GM23338 (cell line): ENCODE results near the gene SORCS2. TPM values are rescaled to one million over a fixed set of nuclear protein-coding genes. Genes with fewer than 3 reads are reported as not detected.

Experiments used
- ATAC-seq: fragments of 200-7000 bp; cut with Tn5 transposase; 3 replicates; pipeline ENCODE4 v1.9.1; 2020
- DNase-seq: peaks from one replicate; pipeline ENCODE4 v3.0.0-alpha.2; 2015; ENCODE audit warnings: low spot score
- H2AFZ ChIP-seq: fragments of 200-600 bp; sonication (generic); 2 replicates; pipeline ENCODE4 v1.8.0; 2016; ENCODE audit warnings: antibody characterized with exemption, mild to moderate bottlenecking, moderate library complexity
- H3F3A ChIP-seq: fragments of 200-600 bp; sonication (generic); replicated peaks from 2 replicates; pipeline ENCODE4 v1.8.0; 2017; ENCODE audit warnings: antibody characterized with exemption, mixed run types, low read depth
- H3K27ac ChIP-seq: fragments of 200-600 bp; sonication (generic); 2 replicates; pipeline ENCODE4 v1.6.1; 2016; ENCODE audit warnings: low read depth
- H3K27me3 ChIP-seq: fragments of 200-600 bp; sonication (generic); 2 replicates; pipeline ENCODE4 v1.8.0; 2016; ENCODE audit warnings: mild to moderate bottlenecking, mixed run types, moderate library complexity; ENCODE audit not compliant: insufficient read depth
- H3K36me3 ChIP-seq: fragments of 200-600 bp; sonication (generic); 2 replicates; pipeline ENCODE4 v1.8.0; 2016; ENCODE audit warnings: mild to moderate bottlenecking; ENCODE audit not compliant: insufficient read depth
- H3K4me1 ChIP-seq: fragments of 200-600 bp; sonication (generic); 2 replicates; pipeline ENCODE4 v1.8.0; 2016; ENCODE audit warnings: mild to moderate bottlenecking, moderate library complexity; ENCODE audit not compliant: insufficient read depth
- H3K4me2 ChIP-seq: fragments of 200-600 bp; sonication (generic); 2 replicates; pipeline ENCODE4 v1.7.1; 2017; ENCODE audit warnings: mixed run types
- H3K4me3 ChIP-seq: fragments of 200-600 bp; sonication (generic); 2 replicates; pipeline ENCODE4 v1.6.1; 2016; ENCODE audit warnings: mixed run types
- H3K79me2 ChIP-seq: fragments of 200-600 bp; sonication (generic); replicated peaks from 2 replicates; pipeline ENCODE4 v1.8.0; 2017; ENCODE audit warnings: mild to moderate bottlenecking; ENCODE audit not compliant: insufficient read depth
- H3K9me2 ChIP-seq: fragments of 200-600 bp; sonication (generic); 2 replicates; pipeline ENCODE4 v1.8.0; 2017; ENCODE audit not compliant: insufficient read depth
- H4K20me1 ChIP-seq: fragments of 200-600 bp; sonication (generic); replicated peaks from 2 replicates; pipeline ENCODE4 v1.8.0; 2017; ENCODE audit warnings: mild to moderate bottlenecking; ENCODE audit not compliant: insufficient read depth
- H3K27ac Mint-ChIP-seq: 2 replicates; pipeline ENCODE4 v1.8.0; 2020; ENCODE audit warnings: inconsistent platforms, mild to moderate bottlenecking, moderate library complexity, mixed read lengths
- H3K27me3 Mint-ChIP-seq: 3 replicates; pipeline ENCODE4 v1.8.0; 2022; ENCODE audit warnings: low read depth, mild to moderate bottlenecking, moderate library complexity, mixed read lengths, inconsistent platforms; ENCODE audit not compliant: insufficient read depth, poor library complexity
- H3K36me3 Mint-ChIP-seq: 3 replicates; pipeline ENCODE4 v1.8.0; 2021; ENCODE audit warnings: low read depth, mild to moderate bottlenecking, inconsistent platforms, moderate library complexity, mixed read lengths
- H3K4me1 Mint-ChIP-seq: 3 replicates; pipeline ENCODE4 v1.8.0; 2020; ENCODE audit warnings: mild to moderate bottlenecking, inconsistent platforms, mixed read lengths
- H3K4me3 Mint-ChIP-seq: 3 replicates; pipeline ENCODE4 v1.8.0; 2021; ENCODE audit warnings: moderate library complexity, mild to moderate bottlenecking, inconsistent platforms, mixed read lengths
- H3K9me3 Mint-ChIP-seq: 3 replicates; pipeline ENCODE4 v1.8.0; 2020; ENCODE audit warnings: moderate library complexity, mild to moderate bottlenecking, inconsistent platforms, mixed read lengths
- EZH2 ChIP-seq: fragments of 200-600 bp; sonication (generic); IDR thresholded peaks from one replicate; pipeline ENCODE4 v1.8.0; 2017; ENCODE audit warnings: antibody characterized with exemption, mild to moderate bottlenecking, low read depth; ENCODE audit not compliant: unreplicated experiment
- JUNB ChIP-seq: IDR thresholded peaks from one replicate; pipeline ENCODE4 v1.6.1; 2016; ENCODE audit warnings: antibody characterized with exemption; ENCODE audit not compliant: unreplicated experiment
- ZNF114 ChIP-seq: fragments of 250-450 bp; sonication (Bioruptor Pico); IDR thresholded peaks from 2 replicates; pipeline ENCODE4 v1.5.0; 2020; ENCODE audit warnings: mild to moderate bottlenecking, moderate library complexity
- polyA plus RNA-seq: library from polyadenylated mRNA; unstranded; fragments of >200 nt; fragmentation: Nextera tagmentation; extraction: Ambion mirVana; gene quantifications from 2 replicates; pipeline ENCODE4 v1.2.1, GENCODE V29; 2016
- total RNA-seq: library from RNA; depleted of rRNA; stranded (reverse); fragments of >200 nt; shearing (Covaris generic); gene quantifications from 2 replicates; pipeline ENCODE4 v1.2.3, GENCODE V29; 2014
- TF ChIP-seq, protein P1 (sequence below), 2 experiments: fragments of 200-600 bp in 1 of 2; sonication (generic) in 1 of 2; conservative IDR thresholded peaks; 2 replicates each; pipeline versions ENCODE4 v1.5.1 to v1.6.1; 2016 to 2017; ENCODE audit warnings: antibody characterized with exemption in 2 of 2, low read depth in 2 of 2, mild to moderate bottlenecking in 2 of 2, moderate library complexity in 1 of 2
- TF ChIP-seq, protein P2 (sequence below): fragments of 250-450 bp; sonication (Bioruptor Pico); IDR thresholded peaks from 2 replicates; pipeline ENCODE4 v1.5.0; 2020; ENCODE audit warnings: mild to moderate bottlenecking, moderate library complexity
- TF ChIP-seq, protein P3 (sequence below): IDR thresholded peaks from one replicate; pipeline ENCODE4 v1.6.1; 2018; ENCODE audit warnings: antibody characterized with exemption; ENCODE audit not compliant: unreplicated experiment

SORCS2 gene
- total and polyA plus RNA-seq, 2 experiments from 2014 or later = 0.47 to 2.4 TPM

DNA sequence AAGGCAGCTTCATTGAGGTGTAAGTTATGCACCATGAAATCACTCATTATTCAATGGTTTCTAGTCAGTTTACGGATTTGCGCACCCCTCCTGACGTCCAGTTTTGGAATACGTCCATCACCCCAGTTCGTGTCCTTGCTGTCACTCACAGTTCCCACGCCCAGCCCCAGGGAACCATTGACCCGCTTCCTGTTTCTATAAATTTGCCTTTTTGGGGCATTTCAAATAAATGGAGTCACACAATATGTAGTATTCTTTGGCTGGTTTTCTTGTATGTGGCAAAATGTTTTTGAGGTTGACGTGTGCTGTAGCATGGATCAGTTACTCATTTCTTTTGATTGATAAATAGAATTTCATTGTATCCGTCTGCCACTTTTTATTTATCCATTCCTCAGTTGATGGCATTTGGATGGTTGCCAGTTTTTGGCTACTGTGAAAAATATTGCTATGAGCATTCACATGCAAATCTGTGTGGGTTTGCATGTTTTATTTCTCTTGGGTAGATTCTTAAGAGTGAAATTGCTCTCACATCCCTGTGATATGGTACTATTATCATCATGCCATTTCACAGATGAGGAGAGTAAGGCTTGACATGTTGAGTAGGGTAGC lies 18.4 kb upstream of the SORCS2 start:
- no peak overlapping the region for H3K27ac ChIP-seq
- Mint-ChIP-seq H3K27me3 (peaks cover 8% of the 10 kb centered on the region), H3K4me1 (no peaks in the 10 kb centered on the region), H3K4me3 (no peak overlapping the region), H3K36me3 (no peaks in the 10 kb centered on the region), H3K27ac (no peak overlapping the region), H3K9me3 (no peaks in the 10 kb centered on the region; the same call in 2 of the 3 replicates)
- H3K4me3 ChIP-seq = no peak overlapping the region
- no peak for DNase-seq
- H3F3A ChIP-seq = no peaks in the 10 kb centered on the region
- no peak overlapping the region for H3K4me2 ChIP-seq
- H3K4me1 ChIP-seq = no peaks in the 10 kb centered on the region
- no peak overlapping the region for H2AFZ ChIP-seq
- H3K79me2 ChIP-seq = no peaks in the 10 kb centered on the region
- no peak for TF ChIP-seq JUNB
- TF ChIP-seq, protein P1, sequence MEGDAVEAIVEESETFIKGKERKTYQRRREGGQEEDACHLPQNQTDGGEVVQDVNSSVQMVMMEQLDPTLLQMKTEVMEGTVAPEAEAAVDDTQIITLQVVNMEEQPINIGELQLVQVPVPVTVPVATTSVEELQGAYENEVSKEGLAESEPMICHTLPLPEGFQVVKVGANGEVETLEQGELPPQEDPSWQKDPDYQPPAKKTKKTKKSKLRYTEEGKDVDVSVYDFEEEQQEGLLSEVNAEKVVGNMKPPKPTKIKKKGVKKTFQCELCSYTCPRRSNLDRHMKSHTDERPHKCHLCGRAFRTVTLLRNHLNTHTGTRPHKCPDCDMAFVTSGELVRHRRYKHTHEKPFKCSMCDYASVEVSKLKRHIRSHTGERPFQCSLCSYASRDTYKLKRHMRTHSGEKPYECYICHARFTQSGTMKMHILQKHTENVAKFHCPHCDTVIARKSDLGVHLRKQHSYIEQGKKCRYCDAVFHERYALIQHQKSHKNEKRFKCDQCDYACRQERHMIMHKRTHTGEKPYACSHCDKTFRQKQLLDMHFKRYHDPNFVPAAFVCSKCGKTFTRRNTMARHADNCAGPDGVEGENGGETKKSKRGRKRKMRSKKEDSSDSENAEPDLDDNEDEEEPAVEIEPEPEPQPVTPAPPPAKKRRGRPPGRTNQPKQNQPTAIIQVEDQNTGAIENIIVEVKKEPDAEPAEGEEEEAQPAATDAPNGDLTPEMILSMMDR (conservative IDR thresholded peaks at IDR 0.05; ENCODE audit: low read depth in 2 of 2) = no peak
- TF ChIP-seq, protein P2, sequence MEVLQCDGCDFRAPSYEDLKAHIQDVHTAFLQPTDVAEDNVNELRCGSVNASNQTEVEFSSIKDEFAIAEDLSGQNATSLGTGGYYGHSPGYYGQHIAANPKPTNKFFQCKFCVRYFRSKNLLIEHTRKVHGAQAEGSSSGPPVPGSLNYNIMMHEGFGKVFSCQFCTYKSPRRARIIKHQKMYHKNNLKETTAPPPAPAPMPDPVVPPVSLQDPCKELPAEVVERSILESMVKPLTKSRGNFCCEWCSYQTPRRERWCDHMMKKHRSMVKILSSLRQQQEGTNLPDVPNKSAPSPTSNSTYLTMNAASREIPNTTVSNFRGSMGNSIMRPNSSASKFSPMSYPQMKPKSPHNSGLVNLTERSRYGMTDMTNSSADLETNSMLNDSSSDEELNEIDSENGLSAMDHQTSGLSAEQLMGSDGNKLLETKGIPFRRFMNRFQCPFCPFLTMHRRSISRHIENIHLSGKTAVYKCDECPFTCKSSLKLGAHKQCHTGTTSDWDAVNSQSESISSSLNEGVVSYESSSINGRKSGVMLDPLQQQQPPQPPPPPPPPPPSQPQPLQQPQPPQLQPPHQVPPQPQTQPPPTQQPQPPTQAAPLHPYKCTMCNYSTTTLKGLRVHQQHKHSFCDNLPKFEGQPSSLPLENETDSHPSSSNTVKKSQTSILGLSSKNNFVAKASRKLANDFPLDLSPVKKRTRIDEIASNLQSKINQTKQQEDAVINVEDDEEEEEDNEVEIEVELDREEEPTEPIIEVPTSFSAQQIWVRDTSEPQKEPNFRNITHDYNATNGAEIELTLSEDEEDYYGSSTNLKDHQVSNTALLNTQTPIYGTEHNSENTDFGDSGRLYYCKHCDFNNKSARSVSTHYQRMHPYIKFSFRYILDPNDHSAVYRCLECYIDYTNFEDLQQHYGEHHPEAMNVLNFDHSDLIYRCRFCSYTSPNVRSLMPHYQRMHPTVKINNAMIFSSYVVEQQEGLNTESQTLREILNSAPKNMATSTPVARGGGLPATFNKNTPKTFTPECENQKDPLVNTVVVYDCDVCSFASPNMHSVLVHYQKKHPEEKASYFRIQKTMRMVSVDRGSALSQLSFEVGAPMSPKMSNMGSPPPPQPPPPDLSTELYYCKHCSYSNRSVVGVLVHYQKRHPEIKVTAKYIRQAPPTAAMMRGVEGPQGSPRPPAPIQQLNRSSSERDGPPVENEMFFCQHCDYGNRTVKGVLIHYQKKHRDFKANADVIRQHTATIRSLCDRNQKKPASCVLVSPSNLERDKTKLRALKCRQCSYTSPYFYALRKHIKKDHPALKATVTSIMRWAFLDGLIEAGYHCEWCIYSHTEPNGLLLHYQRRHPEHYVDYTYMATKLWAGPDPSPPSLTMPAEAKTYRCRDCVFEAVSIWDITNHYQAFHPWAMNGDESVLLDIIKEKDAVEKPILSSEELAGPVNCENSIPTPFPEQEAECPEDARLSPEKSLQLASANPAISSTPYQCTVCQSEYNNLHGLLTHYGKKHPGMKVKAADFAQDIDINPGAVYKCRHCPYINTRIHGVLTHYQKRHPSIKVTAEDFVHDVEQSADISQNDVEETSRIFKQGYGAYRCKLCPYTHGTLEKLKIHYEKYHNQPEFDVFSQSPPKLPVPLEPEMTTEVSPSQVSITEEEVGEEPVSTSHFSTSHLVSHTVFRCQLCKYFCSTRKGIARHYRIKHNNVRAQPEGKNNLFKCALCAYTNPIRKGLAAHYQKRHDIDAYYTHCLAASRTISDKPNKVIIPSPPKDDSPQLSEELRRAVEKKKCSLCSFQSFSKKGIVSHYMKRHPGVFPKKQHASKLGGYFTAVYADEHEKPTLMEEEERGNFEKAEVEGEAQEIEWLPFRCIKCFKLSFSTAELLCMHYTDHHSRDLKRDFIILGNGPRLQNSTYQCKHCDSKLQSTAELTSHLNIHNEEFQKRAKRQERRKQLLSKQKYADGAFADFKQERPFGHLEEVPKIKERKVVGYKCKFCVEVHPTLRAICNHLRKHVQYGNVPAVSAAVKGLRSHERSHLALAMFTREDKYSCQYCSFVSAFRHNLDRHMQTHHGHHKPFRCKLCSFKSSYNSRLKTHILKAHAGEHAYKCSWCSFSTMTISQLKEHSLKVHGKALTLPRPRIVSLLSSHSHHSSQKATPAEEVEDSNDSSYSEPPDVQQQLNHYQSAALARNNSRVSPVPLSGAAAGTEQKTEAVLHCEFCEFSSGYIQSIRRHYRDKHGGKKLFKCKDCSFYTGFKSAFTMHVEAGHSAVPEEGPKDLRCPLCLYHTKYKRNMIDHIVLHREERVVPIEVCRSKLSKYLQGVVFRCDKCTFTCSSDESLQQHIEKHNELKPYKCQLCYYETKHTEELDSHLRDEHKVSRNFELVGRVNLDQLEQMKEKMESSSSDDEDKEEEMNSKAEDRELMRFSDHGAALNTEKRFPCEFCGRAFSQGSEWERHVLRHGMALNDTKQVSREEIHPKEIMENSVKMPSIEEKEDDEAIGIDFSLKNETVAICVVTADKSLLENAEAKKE = no peak
- no peak for TF ChIP-seq EZH2
- TF ChIP-seq, protein P3, sequence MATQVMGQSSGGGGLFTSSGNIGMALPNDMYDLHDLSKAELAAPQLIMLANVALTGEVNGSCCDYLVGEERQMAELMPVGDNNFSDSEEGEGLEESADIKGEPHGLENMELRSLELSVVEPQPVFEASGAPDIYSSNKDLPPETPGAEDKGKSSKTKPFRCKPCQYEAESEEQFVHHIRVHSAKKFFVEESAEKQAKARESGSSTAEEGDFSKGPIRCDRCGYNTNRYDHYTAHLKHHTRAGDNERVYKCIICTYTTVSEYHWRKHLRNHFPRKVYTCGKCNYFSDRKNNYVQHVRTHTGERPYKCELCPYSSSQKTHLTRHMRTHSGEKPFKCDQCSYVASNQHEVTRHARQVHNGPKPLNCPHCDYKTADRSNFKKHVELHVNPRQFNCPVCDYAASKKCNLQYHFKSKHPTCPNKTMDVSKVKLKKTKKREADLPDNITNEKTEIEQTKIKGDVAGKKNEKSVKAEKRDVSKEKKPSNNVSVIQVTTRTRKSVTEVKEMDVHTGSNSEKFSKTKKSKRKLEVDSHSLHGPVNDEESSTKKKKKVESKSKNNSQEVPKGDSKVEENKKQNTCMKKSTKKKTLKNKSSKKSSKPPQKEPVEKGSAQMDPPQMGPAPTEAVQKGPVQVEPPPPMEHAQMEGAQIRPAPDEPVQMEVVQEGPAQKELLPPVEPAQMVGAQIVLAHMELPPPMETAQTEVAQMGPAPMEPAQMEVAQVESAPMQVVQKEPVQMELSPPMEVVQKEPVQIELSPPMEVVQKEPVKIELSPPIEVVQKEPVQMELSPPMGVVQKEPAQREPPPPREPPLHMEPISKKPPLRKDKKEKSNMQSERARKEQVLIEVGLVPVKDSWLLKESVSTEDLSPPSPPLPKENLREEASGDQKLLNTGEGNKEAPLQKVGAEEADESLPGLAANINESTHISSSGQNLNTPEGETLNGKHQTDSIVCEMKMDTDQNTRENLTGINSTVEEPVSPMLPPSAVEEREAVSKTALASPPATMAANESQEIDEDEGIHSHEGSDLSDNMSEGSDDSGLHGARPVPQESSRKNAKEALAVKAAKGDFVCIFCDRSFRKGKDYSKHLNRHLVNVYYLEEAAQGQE = no peak
- no peak for TF ChIP-seq ZNF114
- no peaks in the 10 kb centered on the region for H4K20me1 ChIP-seq
- no peaks in the 10 kb centered on the region; the same call in 1 of the 2 replicates for H3K36me3 ChIP-seq
- ATAC-seq = no peak
- no peaks in the 10 kb centered on the region for H3K9me2 ChIP-seq
- no peaks in the 10 kb centered on the region for H3K27me3 ChIP-seq
